Colonic mucosa (tissue), 4 donors: ENCODE results near the gene ACRV1. TPM values are rescaled to one million over a fixed set of nuclear protein-coding genes. Genes with fewer than 3 reads are reported as not detected.
"Not testable (repeated sequence)": the region's sequence is repeated elsewhere in the genome, so short reads cannot be mapped to it uniquely, and the experiment has no call there.

Source experiments
- DNase-seq: peaks from one replicate; pipeline ENCODE4 v3.0.0-alpha.2; 2020
- H3K27ac ChIP-seq: fragments of 200-600 bp; one replicate; pipeline ENCODE4 v1.8.0; 2021
- H3K27me3 ChIP-seq: fragments of 200-600 bp; one replicate; pipeline ENCODE4 v1.8.0; 2021
- H3K36me3 ChIP-seq: fragments of 200-600 bp; one replicate; pipeline ENCODE4 v1.8.0; 2021
- H3K4me1 ChIP-seq: fragments of 200-600 bp; one replicate; pipeline ENCODE4 v1.8.0; 2021; ENCODE audit warnings: mild to moderate bottlenecking
- H3K4me3 ChIP-seq: fragments of 200-600 bp; one replicate; pipeline ENCODE4 v1.8.0; 2021
- H3K9ac ChIP-seq, 2 donors: one replicate each; pipeline ENCODE4 v1.7.0; 2013; ENCODE audit warnings: control low read depth in 2 of 2, low read depth in 2 of 2, low read length in 2 of 2
- H3K9me3 ChIP-seq: fragments of 200-600 bp; one replicate; pipeline ENCODE4 v1.8.0; 2021
- intact Hi-C: fragments of 100-400 bp; cut with DNase I; formaldehyde crosslinking; loops from one replicate; pipeline ENCODE4 v1.14.1; 2022
- total RNA-seq, 2 donors: library from RNA; stranded (reverse); fragmentation: NEBNext Ultra II Directional in 1 of 2; extraction: Animal tissue kit (Norgen Biotek cat#: 25700) in 1 of 2; gene quantifications; one replicate each; pipeline ENCODE4 v1.2.1, GENCODE V29; 2021
- TF ChIP-seq, protein P1 (sequence below): fragments of 200-600 bp; IDR thresholded peaks from one replicate; pipeline ENCODE4 v1.8.0; 2022; ENCODE audit warnings: antibody characterized with exemption, mild to moderate bottlenecking
- donor health status: healthy.
- donor health status: DM: no; HTN: no; CAD: no.
- donor health status: DM: no; HTN: no; CAD: no.

Gene ACRV1
- total RNA-seq = not detected

- no peaks in the 10 kb centered on the region for H3K36me3 ChIP-seq
- intact Hi-C loops = no loop called here
- H3K4me1 ChIP-seq = no peaks in the 10 kb centered on the region
- TF ChIP-seq, protein P1, sequence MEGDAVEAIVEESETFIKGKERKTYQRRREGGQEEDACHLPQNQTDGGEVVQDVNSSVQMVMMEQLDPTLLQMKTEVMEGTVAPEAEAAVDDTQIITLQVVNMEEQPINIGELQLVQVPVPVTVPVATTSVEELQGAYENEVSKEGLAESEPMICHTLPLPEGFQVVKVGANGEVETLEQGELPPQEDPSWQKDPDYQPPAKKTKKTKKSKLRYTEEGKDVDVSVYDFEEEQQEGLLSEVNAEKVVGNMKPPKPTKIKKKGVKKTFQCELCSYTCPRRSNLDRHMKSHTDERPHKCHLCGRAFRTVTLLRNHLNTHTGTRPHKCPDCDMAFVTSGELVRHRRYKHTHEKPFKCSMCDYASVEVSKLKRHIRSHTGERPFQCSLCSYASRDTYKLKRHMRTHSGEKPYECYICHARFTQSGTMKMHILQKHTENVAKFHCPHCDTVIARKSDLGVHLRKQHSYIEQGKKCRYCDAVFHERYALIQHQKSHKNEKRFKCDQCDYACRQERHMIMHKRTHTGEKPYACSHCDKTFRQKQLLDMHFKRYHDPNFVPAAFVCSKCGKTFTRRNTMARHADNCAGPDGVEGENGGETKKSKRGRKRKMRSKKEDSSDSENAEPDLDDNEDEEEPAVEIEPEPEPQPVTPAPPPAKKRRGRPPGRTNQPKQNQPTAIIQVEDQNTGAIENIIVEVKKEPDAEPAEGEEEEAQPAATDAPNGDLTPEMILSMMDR = no peak
- H3K4me3 ChIP-seq = no peak within 1 kb of the TSS
- H3K9ac ChIP-seq = no peak within 1 kb of the TSS
- DNase-seq = no peak
- H3K27me3 ChIP-seq = no peaks in the 10 kb centered on the region
- no peak within 1 kb of the TSS for H3K27ac ChIP-seq
- no peaks in the 10 kb centered on the region for H3K9me3 ChIP-seq
These were observed at the start of gene ACRV1 for GRCh38 chr11:125680747-125681146. Gene ACRV1 (minus strand): TSS chr11:125680847. CDS start chr11:125680780, 67 bp downstream.

- Histone ChIP-seq H3K9me3 (no peaks in the 10 kb centered on the region), H3K4me3 (no peak overlapping the region), H3K4me1 (no peaks in the 10 kb centered on the region), H3K36me3 (no peaks in the 10 kb centered on the region), H3K27me3 (no peaks in the 10 kb centered on the region), H3K27ac (no peak overlapping the region), H3K9ac (no peak overlapping the region)
- intact Hi-C loops = no loop called here
- TF ChIP-seq, protein P1 = no peak
- DNase-seq = no peak
These were observed 48.3 kb upstream of the ACRV1 start for GRCh38 chr11:125728969-125729368.

GRCh38 chr11:125724125-125724524 is 43.5 kb upstream of the ACRV1 start:
- TF ChIP-seq, protein P1 = no peak
- Histone ChIP-seq H3K4me1 (no peaks in the 10 kb centered on the region), H3K4me3 (no peak overlapping the region), H3K9me3 (no peaks in the 10 kb centered on the region), H3K36me3 (no peaks in the 10 kb centered on the region), H3K27ac (no peak overlapping the region), H3K27me3 (no peaks in the 10 kb centered on the region), H3K9ac (no peak overlapping the region)
- intact Hi-C loops = no loop called here
- no peak for DNase-seq

DNA sequence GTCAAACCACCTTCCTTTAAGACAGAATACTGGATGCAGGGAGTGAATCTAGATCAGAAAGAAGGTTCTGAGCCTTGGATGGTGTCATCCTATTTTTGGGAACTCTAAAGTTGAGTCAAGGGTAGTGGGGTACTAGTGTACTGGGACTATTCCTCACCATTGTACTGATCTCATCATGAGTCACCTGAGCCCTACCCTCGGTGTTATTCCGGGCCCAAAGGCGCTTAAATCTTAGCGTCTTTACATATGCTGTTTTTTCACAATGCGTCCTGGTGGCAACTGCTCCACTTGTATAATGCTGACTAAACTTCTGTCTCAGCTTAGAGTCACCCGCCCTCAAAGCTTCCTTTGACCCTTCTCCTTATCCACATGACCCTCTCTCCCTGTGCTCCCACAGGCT is 40.1 kb upstream of the ACRV1 start:
- H3K27me3 ChIP-seq = no peaks in the 10 kb centered on the region
- no peak overlapping the region for H3K4me3 ChIP-seq
- H3K9me3 ChIP-seq = no peaks in the 10 kb centered on the region
- TF ChIP-seq, protein P1 = no peak
- H3K27ac ChIP-seq = no peak overlapping the region
- H3K9ac ChIP-seq = no peak overlapping the region
- H3K36me3 ChIP-seq = no peaks in the 10 kb centered on the region
- DNase-seq = no peak
- intact Hi-C loops = no loop called here
- H3K4me1 ChIP-seq = no peaks in the 10 kb centered on the region

GRCh38 chr11:125704686-125705085 is 24.0 kb upstream of the ACRV1 start:
- H3K9ac ChIP-seq, H3K9me3 ChIP-seq, DNase-seq, H3K4me3 ChIP-seq, H3K27me3 ChIP-seq, H3K4me1 ChIP-seq, intact Hi-C loops, H3K36me3 ChIP-seq, H3K27ac ChIP-seq: not testable (repeated sequence)

DNA sequence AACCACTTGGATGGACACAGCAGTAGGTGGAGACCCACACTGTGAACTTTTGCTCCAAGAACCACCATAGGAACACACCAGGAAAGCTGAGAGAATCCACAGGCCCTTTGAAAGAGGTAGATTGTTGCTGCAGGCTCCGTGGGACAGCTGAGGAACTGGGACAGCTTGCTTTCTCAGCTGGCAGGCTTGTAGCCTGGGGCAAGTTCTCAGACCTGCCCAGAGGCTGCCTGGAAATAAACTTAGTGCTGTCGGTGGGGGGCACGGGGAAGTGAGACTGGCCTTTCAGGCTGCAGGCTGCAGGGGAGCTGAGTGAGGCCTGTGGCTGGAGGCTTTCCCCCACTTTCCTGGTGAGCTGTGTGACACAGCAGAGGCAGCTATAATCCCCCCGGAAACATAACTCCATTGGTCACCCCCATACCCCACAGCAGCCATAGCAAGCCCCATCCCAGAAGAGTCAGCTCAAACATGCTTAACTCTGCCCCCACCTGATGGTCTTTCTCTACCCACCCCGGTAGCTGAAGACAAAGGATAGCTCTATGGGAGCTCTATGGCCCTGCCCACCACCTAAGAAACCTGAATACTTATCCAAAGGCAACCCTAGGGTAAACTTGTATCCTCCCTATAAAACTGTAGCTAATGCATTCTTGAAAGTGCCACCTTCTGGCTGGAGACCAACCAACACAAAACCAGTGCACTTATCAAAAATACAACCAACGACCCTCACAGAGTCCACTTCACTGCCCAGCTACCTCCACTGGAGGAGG is 21.4 kb upstream of the ACRV1 start:
- no peak overlapping the region for H3K4me3 ChIP-seq
- H3K27me3 ChIP-seq = no peaks in the 10 kb centered on the region
- TF ChIP-seq, protein P1 = no peak
- H3K36me3 ChIP-seq = no peaks in the 10 kb centered on the region
- DNase-seq = no peak
- H3K4me1 ChIP-seq = no peaks in the 10 kb centered on the region
- H3K9me3 ChIP-seq = no peaks in the 10 kb centered on the region
- H3K9ac ChIP-seq = no peak overlapping the region
- no peak overlapping the region for H3K27ac ChIP-seq
- intact Hi-C loops = no loop called here
